SK-N-SH treated with all-trans-retinoic acid at 6 μM for 48 hours (cell line): ENCODE results near the gene ZC3H7B.

Experiments used
- BACH2 ChIP-seq: fragments of 250-450 bp; sonication (Bioruptor Pico); IDR thresholded peaks from 2 replicates; pipeline ENCODE4 v1.9.0; 2021; ENCODE audit warnings: mild to moderate bottlenecking, borderline replicate concordance
- PATZ1 ChIP-seq: fragments of 250-450 bp; sonication (Bioruptor Pico); IDR thresholded peaks from 2 replicates; pipeline ENCODE4 v1.8.0; 2020; ENCODE audit warnings: mild to moderate bottlenecking, moderate library complexity, borderline replicate concordance
- RARB ChIP-seq: fragments of 250-450 bp; sonication (Bioruptor Pico); IDR thresholded peaks from 2 replicates; pipeline ENCODE4 v1.8.0; 2021; ENCODE audit warnings: mild to moderate bottlenecking, moderate library complexity
- TCF4 ChIP-seq: fragments of 250-450 bp; sonication (Bioruptor Pico); IDR thresholded peaks from 2 replicates; pipeline ENCODE4 v1.8.0; 2021; ENCODE audit warnings: mild to moderate bottlenecking, moderate library complexity, borderline replicate concordance

DNA sequence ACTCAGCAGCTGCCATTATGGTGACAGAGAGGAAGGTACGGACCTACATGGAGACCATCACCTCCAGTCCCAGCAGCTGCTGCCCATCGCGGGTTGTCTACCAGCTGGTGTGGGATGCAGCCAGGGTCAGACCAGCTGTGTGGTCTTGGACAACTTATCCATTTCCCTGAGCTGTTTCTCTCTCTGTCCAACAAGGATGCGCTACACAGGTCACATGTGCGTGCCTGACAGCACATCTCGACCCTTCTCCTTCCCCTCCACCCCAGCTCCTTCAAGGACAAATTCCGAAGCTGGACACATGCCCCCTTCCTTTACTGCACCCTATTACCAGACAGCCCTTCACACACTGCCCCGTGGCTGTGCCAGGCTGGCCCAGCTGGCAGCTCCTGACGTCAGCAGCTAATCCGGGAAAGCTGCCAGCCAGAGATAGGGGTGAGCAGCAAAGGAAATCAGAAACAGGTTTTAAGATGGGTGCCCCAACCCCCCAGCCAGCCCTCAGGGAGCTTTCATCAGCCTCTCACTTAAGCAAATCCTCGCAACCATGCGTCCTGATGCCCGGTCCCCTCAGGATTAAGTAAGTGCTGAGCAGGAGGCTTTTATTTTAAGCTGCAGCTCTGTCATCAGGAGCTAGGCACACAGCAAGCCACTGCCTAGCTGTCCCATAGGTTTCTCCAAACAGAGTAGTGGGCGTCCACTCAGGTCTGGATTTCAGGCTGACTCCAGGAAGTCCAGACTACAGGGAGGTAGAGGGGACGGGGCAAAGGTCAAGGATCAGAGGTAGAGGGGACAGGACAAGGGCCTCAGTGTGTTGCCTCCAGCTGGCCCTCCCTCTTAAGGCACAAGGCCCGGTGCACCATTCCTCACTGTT, 100.7 kb downstream of the ZC3H7B start:
- TF ChIP-seq PATZ1 (CRISPR knock-in tag): no peak
- peak; percentile 53; the same call in 1 of the 2 replicates for TF ChIP-seq TCF4 (CRISPR knock-in tag)
- no peak for TF ChIP-seq RARB (CRISPR knock-in tag)
- no peak for TF ChIP-seq BACH2 (CRISPR knock-in tag)
